HepG2 (cell line): ENCODE measurements around the gene PLEKHG4B. TPM values are rescaled to one million over a fixed set of nuclear protein-coding genes. Genes with fewer than 3 reads are reported as not detected.

Experiments used
- ATAC-seq: fragments of 200-7000 bp; cut with Tn5 transposase; 3 replicates; pipeline ENCODE4 v1.9.1; 2020; ENCODE audit warnings: mild to moderate bottlenecking, moderate library complexity
- BruUV-seq: library from RNA; stranded (reverse); fragments of 400-500 nt; replicated peaks from 2 replicates; lab custom pipeline; 2021; lab: Mats Ljungman, UMichigan
- CTCF ChIA-PET: fragments of 300-600 bp; formaldehyde crosslinking; extraction: SDS; loops from one replicate; lab custom pipeline; 2021; ENCODE audit warnings: low total read pairs, inconsistent platforms, low intra/inter-chr PET ratio; lab: Yijun Ruan, JAX
- POLR2A ChIA-PET: fragments of 350-600 bp; sonication (Branson Sonifier 250); formaldehyde crosslinking; loops from one replicate; lab custom pipeline; 2020; ENCODE audit warnings: antibody characterized with exemption, inconsistent platforms; lab: Yijun Ruan, JAX
- DNase-seq: peaks from one replicate; pipeline ENCODE4 v3.0.0-alpha.2; 2015; ENCODE audit warnings: low spot score
- FAIRE-seq: peaks from 3 replicates; lab custom pipeline; 2011; peaks lifted over from hg19 to GRCh38; lab: Jason Lieb, UNC
- H2AFZ ChIP-seq: one replicate; pipeline ENCODE4 v1.6.1; 2011; ENCODE audit warnings: low read length, inconsistent platforms
- H3K27ac ChIP-seq: fragments of 300-600 bp; 3 replicates; pipeline ENCODE4 v1.8.0; 2011; ENCODE audit warnings: mixed run types, mild to moderate bottlenecking, mixed read lengths, low read length, inconsistent platforms; ENCODE audit not compliant: insufficient read depth; ENCODE audit errors: extremely low read length
- H3K27me3 ChIP-seq, 2 experiments: fragments of 200-600 bp in 1 of 2; 2 replicates in 1 of 2; 3 replicates in 1 of 2; pipeline versions ENCODE4 v1.6.0 to v1.8.0; 2011; ENCODE audit warnings: low read length in 2 of 2, mild to moderate bottlenecking in 2 of 2, moderate library complexity in 2 of 2, inconsistent platforms in 1 of 2; ENCODE audit not compliant: insufficient read depth in 2 of 2, control insufficient read depth in 1 of 2
- H3K36me3 ChIP-seq, 2 experiments: fragments of 200-600 bp in 1 of 2; replicated peaks in 1 of 2; 2 replicates in 1 of 2; 3 replicates in 1 of 2; pipeline versions ENCODE4 v1.5.1 to v1.8.0; 2011; ENCODE audit warnings: low read length in 2 of 2, inconsistent platforms in 1 of 2; ENCODE audit not compliant: insufficient read depth in 2 of 2, control insufficient read depth in 1 of 2
- H3K4me1 ChIP-seq: 2 replicates; pipeline ENCODE4 v1.5.1; 2012; ENCODE audit warnings: low read length, inconsistent platforms; ENCODE audit not compliant: insufficient read depth
- H3K4me2 ChIP-seq: 2 replicates; pipeline ENCODE4 v1.6.0; 2011; ENCODE audit warnings: low read depth, low read length, inconsistent platforms
- H3K4me3 ChIP-seq, 3 experiments: fragments of 200-600 bp in 1 of 3; sonication (generic), shearing (Covaris generic) in 1 of 3; replicated peaks in 1 of 3; 2 replicates each; pipeline ENCODE4 v1.5.1; 2011 to 2016; ENCODE audit warnings: low read length in 3 of 3, inconsistent platforms in 2 of 3, low read depth in 2 of 3, mild to moderate bottlenecking in 2 of 3, control low read depth in 1 of 3, mixed read lengths in 1 of 3; ENCODE audit not compliant: insufficient read depth in 1 of 3
- H3K79me2 ChIP-seq: one replicate; pipeline ENCODE4 v1.6.1; 2011; ENCODE audit warnings: low read length, inconsistent platforms; ENCODE audit not compliant: insufficient read depth
- H3K9ac ChIP-seq: 2 replicates; pipeline ENCODE4 v1.6.0; 2011; ENCODE audit warnings: mild to moderate bottlenecking, low read depth, low read length, inconsistent platforms; ENCODE audit not compliant: insufficient read depth
- H3K9me3 ChIP-seq: 2 replicates; pipeline ENCODE4 v1.5.1; 2012; ENCODE audit warnings: mild to moderate bottlenecking, low read length
- H4K20me1 ChIP-seq: 2 replicates; pipeline ENCODE4 v1.6.0; 2011; ENCODE audit warnings: inconsistent platforms, mild to moderate bottlenecking, low read length, moderate library complexity; ENCODE audit not compliant: insufficient read depth
- ISX ChIP-seq: sonication (generic); formaldehyde crosslinking; conservative IDR thresholded peaks from 2 replicates; pipeline ENCODE4 v1.5.0; 2020; ENCODE audit warnings: missing genetic modification reagents
- MYPOP ChIP-seq: sonication (generic); formaldehyde crosslinking; IDR thresholded peaks from 2 replicates; pipeline ENCODE4 v1.8.1; 2023; ENCODE audit warnings: mild to moderate bottlenecking, moderate library complexity, missing genetic modification reagents
- NR2F2 ChIP-seq: IDR thresholded peaks from 2 replicates; pipeline ENCODE4 v1.6.1; 2012; ENCODE audit warnings: low read depth, inconsistent platforms, borderline replicate concordance
- SNAPC5 ChIP-seq: sonication (generic); formaldehyde crosslinking; IDR thresholded peaks from 2 replicates; pipeline ENCODE4 v1.8.1; 2023; ENCODE audit warnings: mild to moderate bottlenecking, missing genetic modification reagents, borderline replicate concordance
- STAG1 ChIP-seq: sonication (generic); formaldehyde crosslinking; IDR thresholded peaks from 2 replicates; pipeline ENCODE4 v1.4.0; 2020; ENCODE audit warnings: missing genetic modification reagents
- ZFP36L1 ChIP-seq: sonication (generic); formaldehyde crosslinking; IDR thresholded peaks from 2 replicates; pipeline ENCODE4 v1.8.0; 2022; ENCODE audit warnings: mild to moderate bottlenecking, missing genetic modification reagents, moderate library complexity
- ZNF264 ChIP-seq: sonication (generic); formaldehyde crosslinking; IDR thresholded peaks from 2 replicates; pipeline ENCODE4 v1.4.0; 2020; ENCODE audit warnings: missing genetic modification reagents
- ZNF276 ChIP-seq: sonication (generic); formaldehyde crosslinking; IDR thresholded peaks from 2 replicates; pipeline ENCODE4 v1.4.0; 2020; ENCODE audit warnings: mild to moderate bottlenecking, low read depth, missing genetic modification reagents
- ZNF850 ChIP-seq: sonication (generic); formaldehyde crosslinking; conservative IDR thresholded peaks from 2 replicates; pipeline ENCODE4 v1.9.0; 2021; ENCODE audit warnings: mild to moderate bottlenecking, missing genetic modification reagents
- ZSCAN22 ChIP-seq: sonication (generic); formaldehyde crosslinking; IDR thresholded peaks from 2 replicates; pipeline ENCODE4 v1.4.0; 2020; ENCODE audit warnings: mild to moderate bottlenecking, missing genetic modification reagents
- WGBS: methylation state at CpG from one replicate; pipeline ENCODE4 v1.1.6; 2017; ENCODE audit warnings: low lambda C conversion rate; 5-methylcytosine and 5-hydroxymethylcytosine counted together
- in situ Hi-C: cut with HindIII; loops from 2 replicates; pipeline ENCODE4 v1.10.0; 2017; ENCODE audit warnings: low pct_unique_long_range_greater_than_20kb; ENCODE audit not compliant: extremely low pct_ligation_motif_present
- intact Hi-C: fragments of 100-400 bp; cut with micrococcal nuclease; formaldehyde crosslinking; loops from one replicate; pipeline ENCODE4 v1.10.0; 2022; ENCODE audit not compliant: unreplicated experiment
- polyA plus RNA-seq, 8 experiments: library from polyadenylated mRNA; depleted of rRNA in 3 of 8; stranded (reverse) in 7 of 8; unstranded in 1 of 8; fragments of >200 nt; fragmentation: Illumina TruSeq in 4 of 8; extraction: Trizol in 4 of 8; gene quantifications; 2 replicates each; pipeline versions ENCODE4 v1.2.1 to v1.2.3, GENCODE V29; 2011 to 2016; ENCODE audit warnings: low read depth in 4 of 8, missing spikeins in 1 of 8, mixed read lengths in 1 of 8; ENCODE audit not compliant: insufficient read depth in 1 of 8
- total RNA-seq, 5 experiments: library from RNA; depleted of rRNA; stranded (reverse); fragments of >200 nt; fragmentation: Illumina TruSeq; extraction: Trizol; gene quantifications; 2 replicates each; pipeline ENCODE4 v1.2.3, GENCODE V29; 2016; ENCODE audit warnings: low read depth in 1 of 5

PLEKHG4B gene
- total and polyA plus RNA-seq, 2 of the 13 experiments (the other 11 are each of a cell fraction or from before 2014, with no cell fraction given): 0.09 TPM; not detected in 1

- no peak for DNase-seq
- intact Hi-C loops: no loop called here
These were observed 89.2 kb downstream of the PLEKHG4B start for GRCh38 chr5:181160-181559.

More at GRCh38 chr5:181160-181559, 89.2 kb downstream of the PLEKHG4B start:
- Histone ChIP-seq H3K36me3 (no peaks in the 10 kb centered on the region), H3K27ac (no peak overlapping the region), H3K4me1 (no peaks in the 10 kb centered on the region), H2AFZ (no peak overlapping the region), H3K4me2 (no peak overlapping the region), H3K9me3 (no peaks in the 10 kb centered on the region), H3K27me3 (peaks cover 0 to 39% of the 10 kb centered on the region in 2 experiments), H3K79me2 (no peaks in the 10 kb centered on the region), H4K20me1 (no peaks in the 10 kb centered on the region), H3K9ac (no peak overlapping the region), H3K4me3 (no peak overlapping the region)
- in situ Hi-C loops: no loop called here
- ChIA-PET POLR2A (no interaction called here), CTCF (no interaction called here)
- 63% methylated on average over 9 of the region's 9 CpGs for WGBS
- FAIRE-seq (no peak), ATAC-seq (no peak)
- no TSS peak for BruUV-seq
- TF ChIP-seq ZFP36L1 (CRISPR knock-in tag): no peak
- TF ChIP-seq STAG1 (CRISPR knock-in tag): no peak
- no peak for TF ChIP-seq ZSCAN22 (CRISPR knock-in tag)
- no peak for TF ChIP-seq ZNF264 (CRISPR knock-in tag)
- no peak for TF ChIP-seq NR2F2
- TF ChIP-seq ISX (CRISPR knock-in tag): no peak
- TF ChIP-seq MYPOP (CRISPR knock-in tag): no peak
- no peak for TF ChIP-seq SNAPC5 (CRISPR knock-in tag)
- no peak for TF ChIP-seq ZNF276 (CRISPR knock-in tag)
- TF ChIP-seq ZNF850 (CRISPR knock-in tag): no peak
